Activated naive CD8-positive, alpha-beta T cell treated with anti-CD3 and anti-CD28 coated beads, Interleukin-2, amount 50 U/mL, for 16 hours (primary cell): Measurements from ENCODE around the gene MYO15B.
A peak's percentile ranks its signal among the peaks of the same experiment; 100 is the strongest.
"Not testable (repeated sequence)": the region's sequence is repeated elsewhere in the genome, so short reads cannot be mapped to it uniquely, and the experiment has no call there.

Source experiments
- DNase-seq: peaks from one replicate; pipeline ENCODE4 v3.0.0-alpha.2; 2020; ENCODE audit warnings: low read depth, low spot score

Gene MYO15B

DNA sequence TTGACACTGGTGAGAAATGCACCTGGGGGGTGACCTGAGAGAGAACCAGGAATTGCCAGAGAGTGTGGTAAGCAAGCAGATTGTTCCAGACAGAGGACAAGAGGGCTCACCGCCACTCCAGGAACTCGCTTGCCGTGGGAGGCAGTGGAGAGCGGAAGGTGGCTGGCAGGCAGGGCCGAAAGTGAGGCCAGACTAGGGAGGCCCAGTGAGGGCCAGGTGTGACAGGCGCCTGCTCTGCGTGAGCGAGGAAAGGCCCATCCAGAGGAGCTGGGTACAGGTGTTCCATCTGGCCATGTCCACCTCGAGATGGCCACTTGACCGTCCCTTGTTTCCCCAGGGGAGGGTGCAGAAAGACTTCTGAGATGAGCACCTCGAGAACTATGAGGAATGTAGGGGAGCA, 11.9 kb upstream of the MYO15B start:
- no peak for DNase-seq

GRCh38 chr17:75576661-75577060, 10.9 kb upstream of the MYO15B start:
- DNase-seq, result no peak

DNA sequence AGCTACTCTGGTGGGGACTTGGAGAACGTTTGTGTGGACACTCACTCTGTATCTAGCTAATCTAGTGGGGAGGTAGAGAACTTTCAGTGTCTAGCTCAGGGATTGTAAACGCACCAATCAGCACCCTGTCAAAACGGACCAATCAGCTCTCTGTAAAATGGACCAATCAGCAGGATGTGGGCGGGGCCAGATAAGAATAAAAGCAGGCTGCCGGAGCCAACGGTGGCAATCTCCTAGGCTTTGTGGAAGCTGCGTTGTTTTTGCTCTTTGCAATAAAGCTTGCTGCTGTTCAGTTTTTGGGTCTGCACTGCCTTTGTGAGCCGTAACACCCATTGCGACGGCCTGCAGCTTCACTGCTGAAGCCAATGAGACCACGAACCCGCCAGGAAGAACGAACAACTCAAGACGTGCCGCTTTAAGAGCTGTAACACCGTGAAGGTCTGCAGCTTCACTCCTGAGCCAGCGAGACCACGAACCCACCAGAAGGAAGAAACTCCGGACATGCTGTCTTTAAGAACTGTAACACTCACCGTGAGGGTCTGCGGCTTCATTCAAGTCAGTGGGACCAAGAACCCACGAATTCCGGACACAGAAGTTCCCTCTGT, 6.4 kb upstream of the MYO15B start:
- peak; percentile 16 for DNase-seq

GRCh38 chr17:75583197-75583596, 4.4 kb upstream of the MYO15B start:
- DNase-seq, result not testable (repeated sequence)

DNA sequence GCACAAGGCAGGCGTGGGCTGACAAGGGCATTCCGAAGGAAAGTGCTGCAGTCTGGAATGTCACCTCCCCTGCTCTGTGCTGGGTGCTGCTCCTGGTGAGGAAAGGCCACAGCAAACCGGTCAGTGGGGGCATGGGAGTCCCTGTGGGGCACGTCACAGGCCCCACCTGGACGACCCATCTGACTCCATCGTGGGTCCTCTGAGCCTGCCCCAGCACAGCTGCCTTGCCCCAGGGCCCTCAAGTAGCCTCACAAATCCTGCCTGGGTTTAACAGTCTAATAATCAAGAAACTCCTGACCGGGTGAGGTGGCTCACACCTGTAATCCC, 2.8 kb upstream of the MYO15B start:
- DNase-seq, result no peak

DNA sequence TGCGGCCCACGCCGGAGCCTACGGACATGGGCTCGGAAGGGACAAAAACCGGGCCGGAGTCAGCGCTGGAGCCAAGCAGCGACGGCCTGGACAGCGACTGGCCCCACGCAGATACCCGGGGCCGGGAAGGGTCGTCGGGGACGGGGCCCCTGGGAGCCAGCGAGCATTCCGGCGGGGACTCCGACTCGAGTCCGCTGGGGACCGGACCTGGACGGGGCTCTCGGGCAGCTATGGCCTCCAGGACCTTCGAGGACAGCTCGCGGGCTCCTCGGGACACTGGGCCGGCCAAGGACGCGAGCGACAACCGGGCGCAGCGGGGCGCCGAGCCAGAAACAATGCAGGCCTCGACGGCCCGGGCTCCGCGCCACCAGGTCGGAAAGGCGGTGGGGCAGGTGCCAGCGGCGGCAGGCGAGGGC, 1.0 kb downstream of the MYO15B start:
- DNase-seq, result no peak

GRCh38 chr17:75589012-75589918, 1.7 kb downstream of the MYO15B start:
- DNase-seq, result peak; percentile 97

GRCh38 chr17:75589919-75590303, 2.3 kb downstream of the MYO15B start:
- DNase-seq, result no peak

GRCh38 chr17:75590314-75590761, 2.7 kb downstream of the MYO15B start:
- no peak for DNase-seq

GRCh38 chr17:75590849-75591721, 3.5 kb downstream of the MYO15B start:
- no peak for DNase-seq

GRCh38 chr17:75591722-75592302, 4.2 kb downstream of the MYO15B start:
- no peak for DNase-seq

GRCh38 chr17:75592348-75593020, 4.9 kb downstream of the MYO15B start:
- DNase-seq, result no peak

DNA sequence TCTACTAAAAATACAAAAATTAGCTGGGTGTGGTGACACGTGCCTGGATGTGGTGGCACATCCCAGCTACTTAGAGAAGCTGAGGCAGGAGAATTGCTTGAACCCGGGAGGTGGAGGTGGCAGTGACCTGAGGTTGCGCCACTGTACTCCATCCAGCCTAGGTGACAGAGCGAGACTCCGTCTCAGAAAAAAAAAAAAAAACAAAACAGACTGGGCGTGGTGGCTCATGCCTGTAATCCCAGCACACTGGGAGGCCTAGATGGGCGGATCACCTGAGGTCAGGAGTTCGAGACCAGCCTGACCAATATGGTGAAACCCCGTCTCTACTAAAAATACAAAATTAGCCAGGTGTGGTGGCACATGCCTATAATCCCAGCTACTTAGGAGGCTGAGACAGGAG, 5.8 kb downstream of the MYO15B start:
- DNase-seq, result not testable (repeated sequence)

DNA sequence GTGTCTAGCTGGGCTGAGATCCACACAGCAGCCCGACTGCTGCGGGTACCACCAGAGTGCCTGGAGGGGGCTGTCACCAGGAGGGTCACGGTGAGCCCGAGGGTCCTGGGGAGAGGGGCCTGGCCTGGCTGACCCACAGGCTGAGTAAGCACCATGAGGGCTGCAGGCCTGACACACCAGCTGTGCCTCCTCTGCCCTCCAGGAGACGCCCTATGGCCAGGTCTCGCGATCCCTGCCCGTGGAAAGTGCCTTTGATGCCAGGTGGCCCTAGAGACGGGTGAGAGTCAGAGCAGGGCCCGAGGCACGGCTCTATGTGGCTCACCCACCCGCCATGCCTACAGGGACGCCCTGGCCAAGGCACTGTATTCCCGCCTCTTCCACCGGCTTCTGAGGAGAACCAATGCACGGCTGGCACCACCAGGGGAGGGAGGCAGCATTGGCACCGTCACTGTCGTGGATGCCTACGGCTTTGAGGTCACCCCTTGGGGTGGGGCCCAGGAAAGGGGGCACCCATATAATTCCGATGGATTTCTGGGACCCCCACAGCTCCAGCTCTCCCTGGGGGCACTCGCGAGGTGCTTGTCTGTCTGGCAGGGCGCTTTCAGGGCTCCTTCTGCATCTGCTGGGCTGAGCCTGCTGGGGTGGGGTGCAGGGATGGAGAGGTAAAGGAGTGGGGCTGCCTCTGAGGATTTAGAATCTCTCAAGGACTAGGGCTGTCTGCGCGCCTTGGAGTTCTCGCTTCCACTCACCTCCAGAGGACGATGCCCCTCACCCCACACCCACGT, 7.1 kb downstream of the MYO15B start:
- no peak for DNase-seq

- no peak for DNase-seq
These were observed 7.8 kb downstream of the MYO15B start for GRCh38 chr17:75595284-75595919.

GRCh38 chr17:75595920-75596313, 8.3 kb downstream of the MYO15B start:
- DNase-seq, result no peak

- DNase-seq, result no peak
These were observed 8.9 kb downstream of the MYO15B start for GRCh38 chr17:75596320-75597087.

DNA sequence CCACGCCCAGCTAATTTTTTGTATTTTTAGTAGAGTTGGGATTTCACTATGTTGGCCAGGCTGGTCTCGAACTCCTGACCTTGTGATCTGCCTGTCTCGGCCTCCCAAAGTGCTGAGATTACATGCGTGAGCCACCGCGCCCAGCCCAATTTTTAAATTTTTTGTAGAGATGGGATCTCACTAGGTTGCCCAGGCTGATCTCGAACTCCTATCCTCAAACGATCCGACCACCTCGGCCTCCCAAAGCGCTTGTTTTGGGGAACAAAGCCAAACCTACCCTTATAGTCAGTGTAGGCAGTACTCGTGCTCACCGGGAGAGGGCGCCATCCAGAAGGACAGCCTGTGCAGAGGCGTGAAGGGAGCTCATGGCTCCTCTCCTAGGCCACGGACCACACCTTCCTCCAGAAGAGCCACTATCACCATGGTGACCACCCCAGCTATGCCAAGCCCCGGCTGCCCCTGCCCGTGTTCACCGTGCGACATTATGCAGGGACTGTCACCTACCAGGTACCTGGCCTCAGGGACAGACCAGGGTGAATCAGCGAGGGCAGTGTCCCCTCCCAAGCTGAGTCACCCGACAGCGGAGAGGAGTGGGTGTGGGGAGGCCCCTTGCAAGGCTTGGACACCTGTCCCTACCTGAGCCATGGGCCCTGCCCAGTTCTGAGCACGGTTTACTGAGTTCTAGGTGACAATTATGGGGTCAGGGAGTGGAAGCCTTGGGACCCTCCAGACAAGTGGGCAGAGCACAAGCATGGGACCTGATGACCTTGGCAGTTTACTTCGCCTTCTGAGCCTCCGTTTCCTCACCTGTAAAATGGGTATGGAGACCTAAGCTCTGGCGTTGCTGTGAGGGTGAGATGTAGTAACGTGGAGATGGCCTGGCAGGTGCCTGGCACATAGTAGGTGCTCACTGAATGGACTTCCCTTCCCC, 13.7 kb downstream of the MYO15B start:
- DNase-seq, result peak; percentile 25
